Endothelial cell of umbilical vein (primary cell): ENCODE measurements around the gene NDUFB10.

Source experiments
- CTCF ChIP-seq, 2 donors: IDR thresholded peaks; 1 replicate in 1 of 2; 2 replicates in 1 of 2; pipeline ENCODE4 v1.5.1; 2011; ENCODE audit warnings: low read length in 2 of 2, mild to moderate bottlenecking in 2 of 2, moderate library complexity in 2 of 2, control low read depth in 1 of 2, inconsistent platforms in 1 of 2, low read depth in 1 of 2; ENCODE audit not compliant: insufficient read depth in 1 of 2; ENCODE audit errors: extremely low read depth in 1 of 2
- EZH2 ChIP-seq: IDR thresholded peaks from 2 replicates; pipeline ENCODE4 v1.6.1; 2012; ENCODE audit warnings: borderline replicate concordance, low read depth, mild to moderate bottlenecking, moderate library complexity, low read length, inconsistent platforms; ENCODE audit not compliant: severe bottlenecking
- JUN ChIP-seq: IDR thresholded peaks from 2 replicates; pipeline ENCODE4 v1.6.1; 2011; ENCODE audit warnings: borderline replicate concordance, low read depth; ENCODE audit not compliant: insufficient read length, insufficient read depth
- POLR2A ChIP-seq: IDR thresholded peaks from 2 replicates; pipeline ENCODE4 v1.6.1; 2012; ENCODE audit warnings: low read depth, mild to moderate bottlenecking, control low read depth, low read length

- TF ChIP-seq CTCF (IDR thresholded peaks at IDR 0.05; ENCODE audit: extremely low read depth in 1 of 2, insufficient read depth in 1 of 2, low read depth in 1 of 2, low read length in 2 of 2), result no peak
- no peak for TF ChIP-seq JUN
- TF ChIP-seq POLR2A, result no peak
- TF ChIP-seq EZH2, result no peak
Observed at GRCh38 chr16:1950047-1950446, 9.3 kb upstream of the NDUFB10 start.
